ENCODE data around the gene MCTP2.

DNA sequence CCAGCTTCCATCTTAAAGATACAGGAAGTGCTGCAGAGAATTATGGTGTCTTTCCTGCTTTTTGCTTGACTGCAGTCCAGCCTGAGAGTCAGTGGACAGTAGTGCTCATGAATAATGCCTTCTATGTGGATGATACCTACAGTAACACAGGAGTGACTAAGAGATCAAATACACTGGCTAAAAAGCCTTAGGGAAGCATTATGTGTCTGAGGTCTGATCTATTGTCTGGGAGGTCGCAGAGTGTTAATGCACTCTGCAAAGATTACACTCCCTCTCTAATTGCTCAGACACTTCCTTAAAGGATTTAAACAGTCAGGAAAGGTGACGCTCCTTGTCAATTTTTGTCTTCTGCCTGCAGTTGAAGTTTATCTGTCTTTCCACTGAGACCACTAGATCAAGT lies 183.6 kb downstream of the MCTP2 start:
- TF ChIP-seq, protein P1, sequence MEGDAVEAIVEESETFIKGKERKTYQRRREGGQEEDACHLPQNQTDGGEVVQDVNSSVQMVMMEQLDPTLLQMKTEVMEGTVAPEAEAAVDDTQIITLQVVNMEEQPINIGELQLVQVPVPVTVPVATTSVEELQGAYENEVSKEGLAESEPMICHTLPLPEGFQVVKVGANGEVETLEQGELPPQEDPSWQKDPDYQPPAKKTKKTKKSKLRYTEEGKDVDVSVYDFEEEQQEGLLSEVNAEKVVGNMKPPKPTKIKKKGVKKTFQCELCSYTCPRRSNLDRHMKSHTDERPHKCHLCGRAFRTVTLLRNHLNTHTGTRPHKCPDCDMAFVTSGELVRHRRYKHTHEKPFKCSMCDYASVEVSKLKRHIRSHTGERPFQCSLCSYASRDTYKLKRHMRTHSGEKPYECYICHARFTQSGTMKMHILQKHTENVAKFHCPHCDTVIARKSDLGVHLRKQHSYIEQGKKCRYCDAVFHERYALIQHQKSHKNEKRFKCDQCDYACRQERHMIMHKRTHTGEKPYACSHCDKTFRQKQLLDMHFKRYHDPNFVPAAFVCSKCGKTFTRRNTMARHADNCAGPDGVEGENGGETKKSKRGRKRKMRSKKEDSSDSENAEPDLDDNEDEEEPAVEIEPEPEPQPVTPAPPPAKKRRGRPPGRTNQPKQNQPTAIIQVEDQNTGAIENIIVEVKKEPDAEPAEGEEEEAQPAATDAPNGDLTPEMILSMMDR (IDR thresholded peaks at IDR 0.05 in 8 of 11, conservative IDR thresholded peaks at IDR 0.05 in 3 of 11) = no peak
- no peak for TF ChIP-seq POLR2AphosphoS5 (IDR thresholded peaks at IDR 0.05)

All from spleen (tissue), 7 donors.